Vagina (tissue), 2 donors: ENCODE data around the gene SLC25A17. TPM values are rescaled to one million over a fixed set of nuclear protein-coding genes. Genes with fewer than 3 reads are reported as not detected.
"Not testable (repeated sequence)": the region's sequence is repeated elsewhere in the genome, so short reads cannot be mapped to it uniquely, and the experiment has no call there.

Source experiments
- DNase-seq, 2 donors: peaks; one replicate each; pipeline ENCODE4 v3.0.0-alpha.2; 2017; ENCODE audit errors: extremely low spot score in 2 of 2
- H3K27ac ChIP-seq: fragments of 200-600 bp; sonication (generic); one replicate; pipeline ENCODE4 v1.5.1; 2019
- H3K27me3 ChIP-seq: fragments of 200-600 bp; sonication (generic); one replicate; pipeline ENCODE4 v1.5.1; 2019
- H3K36me3 ChIP-seq, 2 donors: fragments of 200-600 bp; sonication (generic); one replicate each; pipeline ENCODE4 v1.5.1; 2017 to 2019
- H3K4me1 ChIP-seq: fragments of 200-600 bp; sonication (generic); one replicate; pipeline ENCODE4 v1.5.1; 2019
- H3K4me3 ChIP-seq, 2 donors: fragments of 200-600 bp; sonication (generic); 1 replicate in 1 of 2; 2 replicates in 1 of 2; pipeline ENCODE4 v1.5.1; 2016 to 2019
- H3K9me3 ChIP-seq: fragments of 200-600 bp; sonication (generic); one replicate; pipeline ENCODE4 v1.5.1; 2019
- POLR2A ChIP-seq, 2 donors: fragments of 450-650 bp; IDR thresholded peaks; one replicate each; pipeline ENCODE4 v1.6.1; 2017; ENCODE audit warnings: antibody characterized with exemption in 2 of 2, mild to moderate bottlenecking in 2 of 2, moderate library complexity in 2 of 2
- POLR2AphosphoS5 ChIP-seq, 2 donors: sonication (generic); formaldehyde crosslinking; IDR thresholded peaks; one replicate each; pipeline ENCODE4 v1.9.0; 2017; ENCODE audit warnings: antibody characterized with exemption in 2 of 2, mild to moderate bottlenecking in 2 of 2, low read depth in 1 of 2; ENCODE audit not compliant: insufficient read depth in 1 of 2
- intact Hi-C: fragments of 100-400 bp; cut with DNase I; formaldehyde crosslinking; loops from one replicate; pipeline ENCODE4 v1.15.1; 2023
- total RNA-seq: library from RNA; depleted of rRNA; stranded (reverse); fragments of >200 nt; gene quantifications from one replicate; pipeline ENCODE4 v1.2.3, GENCODE V29; 2016
- TF ChIP-seq, protein P1 (sequence below), 3 experiments: fragments of 450-650 bp in 2 of 3; fragments of 200-600 bp in 1 of 3; sonication (generic) in 1 of 3; IDR thresholded peaks; one replicate each; pipeline ENCODE4 v1.5.1; 2017 to 2019; ENCODE audit warnings: antibody characterized with exemption in 3 of 3, mild to moderate bottlenecking in 2 of 3, moderate library complexity in 2 of 3

SLC25A17 gene
- total RNA-seq, 1 donor from 2014 or later = 18.4 TPM

DNA sequence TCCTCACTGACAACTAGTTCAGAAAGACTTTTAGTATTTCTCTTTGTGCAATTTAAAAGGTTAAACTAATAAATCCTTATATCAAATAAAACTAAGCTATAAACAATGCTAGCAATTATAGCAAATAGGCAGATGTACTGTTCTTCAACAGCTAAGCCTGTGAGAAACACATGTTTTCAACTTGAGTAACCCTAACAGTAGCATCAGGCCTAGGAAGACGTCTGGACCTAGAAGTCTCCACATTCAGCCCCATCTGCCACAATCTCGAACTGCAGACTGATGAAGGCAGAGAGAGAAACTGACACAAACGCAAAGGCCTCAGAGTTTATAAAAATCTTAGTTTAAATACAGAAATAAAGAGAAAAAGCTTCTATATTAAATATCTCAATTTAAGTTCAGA, 34.8 kb upstream of the SLC25A17 start:
- Histone ChIP-seq H3K4me1 (peaks cover 70% of the 10 kb centered on the region), H3K9me3 (no peaks in the 10 kb centered on the region), H3K36me3 (peaks cover 0 to 13% of the 10 kb centered on the region in 2 donors), H3K27me3 (no peaks in the 10 kb centered on the region), H3K27ac (peak overlapping the region; percentile 100), H3K4me3 (peak overlapping the region; percentile 84 to 87)
- TF ChIP-seq, protein P1, sequence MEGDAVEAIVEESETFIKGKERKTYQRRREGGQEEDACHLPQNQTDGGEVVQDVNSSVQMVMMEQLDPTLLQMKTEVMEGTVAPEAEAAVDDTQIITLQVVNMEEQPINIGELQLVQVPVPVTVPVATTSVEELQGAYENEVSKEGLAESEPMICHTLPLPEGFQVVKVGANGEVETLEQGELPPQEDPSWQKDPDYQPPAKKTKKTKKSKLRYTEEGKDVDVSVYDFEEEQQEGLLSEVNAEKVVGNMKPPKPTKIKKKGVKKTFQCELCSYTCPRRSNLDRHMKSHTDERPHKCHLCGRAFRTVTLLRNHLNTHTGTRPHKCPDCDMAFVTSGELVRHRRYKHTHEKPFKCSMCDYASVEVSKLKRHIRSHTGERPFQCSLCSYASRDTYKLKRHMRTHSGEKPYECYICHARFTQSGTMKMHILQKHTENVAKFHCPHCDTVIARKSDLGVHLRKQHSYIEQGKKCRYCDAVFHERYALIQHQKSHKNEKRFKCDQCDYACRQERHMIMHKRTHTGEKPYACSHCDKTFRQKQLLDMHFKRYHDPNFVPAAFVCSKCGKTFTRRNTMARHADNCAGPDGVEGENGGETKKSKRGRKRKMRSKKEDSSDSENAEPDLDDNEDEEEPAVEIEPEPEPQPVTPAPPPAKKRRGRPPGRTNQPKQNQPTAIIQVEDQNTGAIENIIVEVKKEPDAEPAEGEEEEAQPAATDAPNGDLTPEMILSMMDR (IDR thresholded peaks at IDR 0.05) = no peak
- TF ChIP-seq POLR2A (IDR thresholded peaks at IDR 0.05) (no peak), POLR2AphosphoS5 (IDR thresholded peaks at IDR 0.05; ENCODE audit: insufficient read depth in 1 of 2, low read depth in 1 of 2) (no peak)
- intact Hi-C loops = no loop called here
- DNase-seq = no peak

DNA sequence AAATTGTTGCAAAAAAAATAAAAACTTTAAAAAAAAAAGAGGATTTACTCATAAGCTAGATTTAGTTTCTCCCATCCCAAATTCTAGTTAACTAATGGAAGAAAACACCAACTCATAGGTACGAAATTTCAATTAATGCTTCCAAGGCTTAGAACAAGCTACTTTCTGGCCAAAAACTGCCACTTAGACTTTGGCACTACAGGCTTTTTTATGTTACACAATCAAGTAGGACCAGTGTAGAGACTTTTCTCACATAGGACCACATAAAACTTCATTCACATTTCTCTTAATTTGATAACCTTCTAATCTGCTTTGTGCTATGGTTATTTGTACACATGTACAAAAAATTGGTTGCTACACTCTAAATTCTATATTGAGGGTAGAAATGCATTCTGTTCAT, 34.2 kb upstream of the SLC25A17 start:
- Histone ChIP-seq H3K9me3 (no peaks in the 10 kb centered on the region), H3K4me3 (no peak overlapping the region), H3K27me3 (no peaks in the 10 kb centered on the region), H3K4me1 (peaks cover 63% of the 10 kb centered on the region), H3K36me3 (peaks cover 0 to 19% of the 10 kb centered on the region in 2 donors), H3K27ac (no peak overlapping the region)
- intact Hi-C loops = no loop called here
- no peak for DNase-seq
- TF ChIP-seq POLR2A (IDR thresholded peaks at IDR 0.05) = no peak
- TF ChIP-seq POLR2AphosphoS5 (IDR thresholded peaks at IDR 0.05; ENCODE audit: insufficient read depth in 1 of 2, low read depth in 1 of 2) = no peak

DNA sequence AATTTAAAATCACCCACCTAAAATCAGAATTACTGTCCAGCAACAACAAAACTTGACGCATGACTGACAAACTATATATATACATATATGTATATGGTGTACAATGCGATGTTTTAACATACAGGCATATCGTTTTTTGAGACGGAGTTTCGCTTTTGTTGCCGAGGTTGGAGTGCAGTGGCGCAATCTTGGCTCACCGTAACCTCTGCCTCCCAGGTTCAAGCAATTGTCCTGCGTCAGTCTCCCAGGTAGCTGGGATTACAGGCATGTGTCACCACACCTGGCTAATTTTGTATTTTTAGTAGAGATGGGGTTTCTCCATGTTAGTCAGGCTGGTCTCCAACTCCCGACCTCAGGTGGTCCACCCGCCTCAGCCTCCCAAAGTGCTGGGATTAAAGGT, 26.7 kb upstream of the SLC25A17 start:
- DNase-seq, H3K27ac ChIP-seq, intact Hi-C loops: not testable (repeated sequence)

DNA sequence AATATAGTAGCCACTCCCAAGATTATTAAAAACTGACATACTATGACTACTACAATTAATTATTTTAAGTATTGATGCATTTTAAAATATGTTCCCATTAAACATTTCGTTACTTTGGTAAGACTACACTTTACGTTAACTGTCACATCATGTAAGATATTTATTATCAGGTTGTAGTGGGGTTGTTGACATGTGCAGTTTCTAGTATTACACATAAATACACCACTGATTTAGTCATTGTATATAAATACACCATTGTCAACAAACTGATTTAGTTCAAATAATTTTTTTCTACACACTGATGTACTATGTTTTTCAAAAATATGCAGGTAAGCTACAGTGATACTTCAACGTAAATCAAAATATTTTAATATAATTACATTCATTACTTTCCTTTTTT, 25.8 kb upstream of the SLC25A17 start:
- no peak for DNase-seq
- H3K4me1 ChIP-seq = no peaks in the 10 kb centered on the region
- H3K4me3 ChIP-seq = no peak overlapping the region
- intact Hi-C loops = no loop called here
- TF ChIP-seq POLR2AphosphoS5 (IDR thresholded peaks at IDR 0.05; ENCODE audit: insufficient read depth in 1 of 2, low read depth in 1 of 2) (no peak), POLR2A (IDR thresholded peaks at IDR 0.05) (no peak)
- TF ChIP-seq, protein P1 (IDR thresholded peaks at IDR 0.05) = no peak
- H3K27me3 ChIP-seq = no peaks in the 10 kb centered on the region
- H3K9me3 ChIP-seq = no peaks in the 10 kb centered on the region
- no peak overlapping the region for H3K27ac ChIP-seq
- peaks cover 0 to 74% of the 10 kb centered on the region in 2 donors for H3K36me3 ChIP-seq

More for the DNA sequence above, 26.7 kb upstream of the SLC25A17 start:
- H3K4me3 ChIP-seq, H3K4me1 ChIP-seq, H3K9me3 ChIP-seq, H3K27me3 ChIP-seq: not testable (repeated sequence)
- H3K36me3 ChIP-seq = peaks cover 0 to 69% of the 10 kb centered on the region in 2 donors

DNA sequence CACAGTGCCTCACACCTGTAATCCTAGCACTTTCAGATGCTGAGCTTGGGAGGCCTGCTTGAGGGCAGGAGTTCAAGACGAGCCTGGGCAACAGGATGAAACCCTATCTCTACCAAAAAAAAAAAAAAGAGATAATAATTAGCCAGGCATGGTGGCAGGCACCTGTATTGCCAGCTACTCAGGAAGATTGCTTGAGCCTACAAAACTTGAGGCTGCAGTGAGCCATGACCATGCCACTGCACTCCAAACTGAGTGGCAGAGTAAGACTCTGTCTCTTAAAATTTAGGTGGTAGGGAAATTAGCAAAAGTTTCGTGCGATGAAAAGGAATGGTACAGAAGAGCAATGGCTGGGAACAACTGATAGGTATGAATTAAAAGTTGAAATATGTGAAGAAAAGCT, 19.3 kb upstream of the SLC25A17 start:
- Histone ChIP-seq H3K27ac (no peak overlapping the region), H3K4me1 (no peaks in the 10 kb centered on the region), H3K27me3 (no peaks in the 10 kb centered on the region), H3K4me3 (no peak overlapping the region), H3K9me3 (no peaks in the 10 kb centered on the region), H3K36me3 (peaks cover 0 to 68% of the 10 kb centered on the region in 2 donors)
- no peak for DNase-seq
- TF ChIP-seq, protein P1 (IDR thresholded peaks at IDR 0.05) = no peak
- no peak for TF ChIP-seq POLR2A (IDR thresholded peaks at IDR 0.05)
- TF ChIP-seq POLR2AphosphoS5 (IDR thresholded peaks at IDR 0.05; ENCODE audit: insufficient read depth in 1 of 2, low read depth in 1 of 2) = no peak
- intact Hi-C loops = no loop called here

DNA sequence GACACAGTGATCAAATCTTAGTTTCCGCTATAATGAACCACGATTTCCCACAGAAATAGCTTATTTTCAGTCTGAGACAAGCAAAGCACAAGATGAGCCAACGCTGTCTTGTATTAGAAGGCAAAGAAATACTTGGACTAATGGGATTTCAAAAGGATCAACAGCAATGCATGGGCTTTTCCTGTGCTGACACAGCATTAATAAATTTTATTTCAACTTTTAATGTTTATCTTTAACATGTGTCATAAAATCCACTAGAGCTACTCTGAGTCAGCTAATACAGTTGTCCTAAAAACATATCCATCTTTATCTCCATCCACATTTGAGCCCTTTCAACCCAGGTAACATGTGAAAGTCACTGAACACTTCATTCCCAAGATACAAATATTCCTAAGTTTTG, 15.5 kb upstream of the SLC25A17 start:
- Histone ChIP-seq H3K4me1 (no peaks in the 10 kb centered on the region), H3K9me3 (no peaks in the 10 kb centered on the region), H3K27me3 (no peaks in the 10 kb centered on the region), H3K27ac (no peak overlapping the region), H3K36me3 (peaks cover 0 to 89% of the 10 kb centered on the region in 2 donors), H3K4me3 (no peak overlapping the region)
- DNase-seq = no peak
- intact Hi-C loops = no loop called here
- TF ChIP-seq, protein P1 (IDR thresholded peaks at IDR 0.05) = no peak
- no peak for TF ChIP-seq POLR2AphosphoS5 (IDR thresholded peaks at IDR 0.05; ENCODE audit: insufficient read depth in 1 of 2, low read depth in 1 of 2)
- TF ChIP-seq POLR2A (IDR thresholded peaks at IDR 0.05) = no peak
